CD8-positive, alpha-beta memory T cell (primary cell): ENCODE measurements around the gene TMEM200B. TPM values are rescaled to one million over a fixed set of nuclear protein-coding genes. Genes with fewer than 3 reads are reported as not detected.
A peak's percentile ranks its signal among the peaks of the same experiment; 100 is the strongest.

ENCODE experiments used
- CTCF ChIA-PET: fragments of 350-600 bp; sonication (Branson Sonifier 250); formaldehyde crosslinking; loops from one replicate; lab custom pipeline; 2021; ENCODE audit warnings: antibody characterized with exemption; lab: Charles Lee
- POLR2A ChIA-PET: fragments of 350-600 bp; sonication (Branson Sonifier 250); formaldehyde crosslinking; loops from one replicate; lab custom pipeline; 2021; ENCODE audit warnings: antibody characterized with exemption; lab: Charles Lee
- DNase-seq, 5 donors: peaks; one replicate each; pipeline versions ENCODE4 v3.0.0 to v3.0.0-alpha.2; 2020 to 2022; ENCODE audit warnings: mixed read lengths in 1 of 5
- H3K27ac ChIP-seq: one replicate; pipeline ENCODE4 v1.7.0; 2013; ENCODE audit warnings: low read depth, mild to moderate bottlenecking, low read length, moderate library complexity
- H3K27me3 ChIP-seq: 2 replicates; pipeline ENCODE4 v1.7.0; 2013; ENCODE audit warnings: low read length, mild to moderate bottlenecking; ENCODE audit not compliant: insufficient read depth, poor library complexity, severe bottlenecking
- H3K36me3 ChIP-seq: 2 replicates; pipeline ENCODE4 v1.7.0; 2013; ENCODE audit warnings: mild to moderate bottlenecking, low read length, moderate library complexity; ENCODE audit not compliant: insufficient read depth
- H3K4me1 ChIP-seq: 2 replicates; pipeline ENCODE4 v1.7.0; 2013; ENCODE audit warnings: mild to moderate bottlenecking, low read length, moderate library complexity; ENCODE audit not compliant: insufficient read depth
- H3K4me3 ChIP-seq: 2 replicates; pipeline ENCODE4 v1.7.0; 2013; ENCODE audit warnings: mild to moderate bottlenecking, low read length
- H3K9me3 ChIP-seq: 2 replicates; pipeline ENCODE4 v1.7.0; 2013; ENCODE audit warnings: mild to moderate bottlenecking, low read length
- H3K27ac Mint-ChIP-seq, 8 donors: one replicate each; pipeline ENCODE4 v1.8.0; 2020 to 2021; ENCODE audit warnings: mixed read lengths in 8 of 8, mild to moderate bottlenecking in 6 of 8, inconsistent platforms in 3 of 8, moderate library complexity in 3 of 8
- H3K27me3 Mint-ChIP-seq, 2 donors: one replicate each; pipeline ENCODE4 v1.8.0; 2020 to 2021; ENCODE audit warnings: mixed read lengths in 2 of 2, mild to moderate bottlenecking in 1 of 2, moderate library complexity in 1 of 2
- H3K36me3 Mint-ChIP-seq, 3 donors: one replicate each; pipeline ENCODE4 v1.8.0; 2020 to 2021; ENCODE audit warnings: mixed read lengths in 3 of 3, inconsistent platforms in 1 of 3, mild to moderate bottlenecking in 1 of 3
- H3K4me1 Mint-ChIP-seq, 3 donors: one replicate each; pipeline ENCODE4 v1.8.0; 2020 to 2021; ENCODE audit warnings: mixed read lengths in 3 of 3, inconsistent platforms in 1 of 3, mild to moderate bottlenecking in 1 of 3
- H3K4me3 Mint-ChIP-seq, 7 donors: one replicate each; pipeline ENCODE4 v1.8.0; 2020 to 2021; ENCODE audit warnings: mixed read lengths in 7 of 7, mild to moderate bottlenecking in 6 of 7, moderate library complexity in 4 of 7, inconsistent platforms in 2 of 7
- H3K9me3 Mint-ChIP-seq, 5 donors: one replicate each; pipeline ENCODE4 v1.8.0; 2020 to 2022; ENCODE audit warnings: mixed read lengths in 5 of 5, mild to moderate bottlenecking in 3 of 5, moderate library complexity in 2 of 5, inconsistent platforms in 1 of 5
- polyA plus RNA-seq: library from polyadenylated mRNA; unstranded; fragments of 300-500 nt; fragmentation: Illumina TruSeq; gene quantifications from one replicate; pipeline ENCODE4 v1.2.3, GENCODE V29; 2021
- total RNA-seq, 2 experiments: library from RNA; stranded (reverse); gene quantifications; one replicate each; pipeline ENCODE4 v1.2.3, GENCODE V29; 2021

TMEM200B gene
- total and polyA plus RNA-seq, 3 experiments from 2014 or later: 0.12 to 0.38 (median 0.31) TPM

- Histone ChIP-seq H3K27me3 (peaks cover 8% of the 10 kb centered on the region), H3K27ac (no peak overlapping the region), H3K36me3 (no peaks in the 10 kb centered on the region), H3K9me3 (no peaks in the 10 kb centered on the region), H3K4me3 (peak overlapping the region; percentile 43), H3K4me1 (peaks cover 20% of the 10 kb centered on the region)
- Mint-ChIP-seq H3K27ac (peak overlapping the region in 1 of 8 donors; percentile 47), H3K27me3 (peaks cover 15 to 23% of the 10 kb centered on the region in 2 donors), H3K9me3 (no peaks in the 10 kb centered on the region), H3K4me3 (peak overlapping the region; percentile 52 to 87 (median 72)), H3K36me3 (peaks cover 0 to 4% (median 0%) of the 10 kb centered on the region in 3 donors), H3K4me1 (peaks cover 6 to 26% (median 14%) of the 10 kb centered on the region in 3 donors)
- POLR2A ChIA-PET: interaction anchor here (0.9 to 5.0 kb wide), 2 partner anchors 17 to 57 kb away, joined by 3 to 15 read pairs; partner anchors contain the start of gene SRSF4
- DNase-seq: peak; percentile 37 to 66 (median 38)
- CTCF ChIA-PET: interaction anchor here (0.8 to 1.9 kb wide), 4 partner anchors 57 to 243 kb away, joined by 3 to 5 read pairs (median 4); partner anchors contain the start of gene SRSF4
Measured at GRCh38 chr1:29124366-29125236, 898 bp upstream of the TMEM200B start.

GRCh38 chr1:29123053-29123886, 433 bp downstream of the TMEM200B start:
- Mint-ChIP-seq H3K27me3 (peaks cover 15 to 23% of the 10 kb centered on the region in 2 donors), H3K4me3 (peak overlapping the region; percentile 37 to 87 (median 77)), H3K9me3 (no peaks in the 10 kb centered on the region), H3K27ac (peak overlapping the region in 1 of 8 donors; percentile 6), H3K4me1 (peaks cover 6 to 26% (median 14%) of the 10 kb centered on the region in 3 donors), H3K36me3 (peaks cover 0 to 16% (median 9%) of the 10 kb centered on the region in 3 donors)
- Histone ChIP-seq H3K4me3 (peak overlapping the region; percentile 22), H3K9me3 (no peaks in the 10 kb centered on the region), H3K4me1 (peaks cover 20% of the 10 kb centered on the region), H3K27me3 (peaks cover 8% of the 10 kb centered on the region), H3K36me3 (no peaks in the 10 kb centered on the region), H3K27ac (no peak overlapping the region)
- CTCF ChIA-PET: interaction anchor here (1.1 to 1.9 kb wide), 3 partner anchors 26 to 241 kb away, joined by 3 to 5 read pairs (median 4); no protein-coding TSS in a partner anchor
- POLR2A ChIA-PET: interaction anchor here (5.0 kb wide), 1 partner anchor 58 kb away, joined by 15 read pairs; the partner anchor contains the start of gene SRSF4
- peak in 2 of 5 donors; percentile 17 to 25 for DNase-seq

- no peaks in the 10 kb centered on the region for H3K9me3 Mint-ChIP-seq
- peaks cover 8% of the 10 kb centered on the region for H3K27me3 ChIP-seq
- H3K27me3 Mint-ChIP-seq: peaks cover 15 to 21% of the 10 kb centered on the region in 2 donors
- H3K36me3 Mint-ChIP-seq: peaks cover 0 to 22% (median 9%) of the 10 kb centered on the region in 3 donors
- H3K9me3 ChIP-seq: no peaks in the 10 kb centered on the region
- peaks cover 6 to 26% (median 14%) of the 10 kb centered on the region in 3 donors for H3K4me1 Mint-ChIP-seq
- no peak overlapping the region for H3K27ac ChIP-seq
- H3K4me3 Mint-ChIP-seq: peak overlapping the region; percentile 37 to 87 (median 77)
- H3K4me3 ChIP-seq: no peak overlapping the region
- ChIA-PET CTCF (interaction anchor here (1.0 to 2.8 kb wide), 8 partner anchors 10 to 241 kb away, joined by 3 to 10 read pairs (median 4); partner anchors contain the start of gene SRSF4), POLR2A (interaction anchor here (0.6 to 5.0 kb wide), 2 partner anchors 59 to 689 kb away, joined by 3 to 15 read pairs; partner anchors contain the start of gene SRSF4)
- H3K27ac Mint-ChIP-seq: no peak overlapping the region
- DNase-seq: no peak
- peaks cover 20% of the 10 kb centered on the region for H3K4me1 ChIP-seq
- peaks cover 5% of the 10 kb centered on the region for H3K36me3 ChIP-seq
Measured at GRCh38 chr1:29122682-29123052, 1.0 kb downstream of the TMEM200B start.

- peaks cover 4 to 27% (median 13%) of the 10 kb centered on the region in 3 donors for H3K36me3 Mint-ChIP-seq
Measured at GRCh38 chr1:29121936-29122681, 1.6 kb downstream of the TMEM200B start.

GRCh38 chr1:29121516-29121935, 2.2 kb downstream of the TMEM200B start:
- H3K27me3 Mint-ChIP-seq: peaks cover 15 to 20% of the 10 kb centered on the region in 2 donors
- H3K9me3 Mint-ChIP-seq: no peaks in the 10 kb centered on the region
- peak in 1 of 5 donors; percentile 11 for DNase-seq
- no peaks in the 10 kb centered on the region for H3K9me3 ChIP-seq
- peaks cover 8% of the 10 kb centered on the region for H3K27me3 ChIP-seq
- ChIA-PET POLR2A (interaction anchor here (5.0 kb wide), 1 partner anchor 60 kb away, joined by 15 read pairs; the partner anchor contains the start of gene SRSF4), CTCF (interaction anchor here (0.8 to 2.8 kb wide), 7 partner anchors 9 to 239 kb away, joined by 3 to 10 read pairs (median 5); partner anchors contain the start of gene SRSF4)
- H3K27ac ChIP-seq: no peak overlapping the region
- H3K36me3 ChIP-seq: peaks cover 15% of the 10 kb centered on the region
- H3K27ac Mint-ChIP-seq: no peak overlapping the region
- H3K4me1 ChIP-seq: peaks cover 20% of the 10 kb centered on the region
- peaks cover 6 to 26% (median 14%) of the 10 kb centered on the region in 3 donors for H3K4me1 Mint-ChIP-seq
- no peak overlapping the region for H3K4me3 ChIP-seq
- peak overlapping the region in 3 of 7 donors; percentile 44 to 61 (median 44) for H3K4me3 Mint-ChIP-seq
- peaks cover 7 to 33% (median 15%) of the 10 kb centered on the region in 3 donors for H3K36me3 Mint-ChIP-seq

More at GRCh38 chr1:29121936-29122681, 1.6 kb downstream of the TMEM200B start:
- no peak overlapping the region for H3K27ac Mint-ChIP-seq
- Histone ChIP-seq H3K9me3 (no peaks in the 10 kb centered on the region), H3K36me3 (peaks cover 10% of the 10 kb centered on the region), H3K4me1 (peaks cover 20% of the 10 kb centered on the region), H3K4me3 (no peak overlapping the region), H3K27ac (no peak overlapping the region), H3K27me3 (peaks cover 8% of the 10 kb centered on the region)
- H3K4me1 Mint-ChIP-seq: peaks cover 6 to 26% (median 14%) of the 10 kb centered on the region in 3 donors
- H3K27me3 Mint-ChIP-seq: peaks cover 15 to 20% of the 10 kb centered on the region in 2 donors
- CTCF ChIA-PET: interaction anchor here (0.8 to 2.8 kb wide), 8 partner anchors 9 to 240 kb away, joined by 3 to 10 read pairs (median 4); partner anchors contain the start of gene SRSF4
- DNase-seq: peak in 2 of 5 donors; percentile 6 to 13
- no peaks in the 10 kb centered on the region for H3K9me3 Mint-ChIP-seq
- peak overlapping the region in 6 of 7 donors; percentile 48 to 68 (median 66) for H3K4me3 Mint-ChIP-seq
- POLR2A ChIA-PET: interaction anchor here (0.6 to 5.0 kb wide), 2 partner anchors 59 to 688 kb away, joined by 3 to 15 read pairs; partner anchors contain the start of gene SRSF4

- peaks cover 8% of the 10 kb centered on the region for H3K27me3 ChIP-seq
Measured at GRCh38 chr1:29120947-29121485, 2.7 kb downstream of the TMEM200B start.

More at GRCh38 chr1:29120947-29121485, 2.7 kb downstream of the TMEM200B start:
- Mint-ChIP-seq H3K9me3 (no peaks in the 10 kb centered on the region), H3K4me1 (peaks cover 6 to 25% (median 14%) of the 10 kb centered on the region in 3 donors), H3K27me3 (peaks cover 12 to 17% of the 10 kb centered on the region in 2 donors), H3K4me3 (peak overlapping the region in 5 of 7 donors; percentile 11 to 67 (median 31)), H3K27ac (no peak overlapping the region), H3K36me3 (peaks cover 7 to 38% (median 18%) of the 10 kb centered on the region in 3 donors)
- peak; percentile 28 to 73 (median 58) for DNase-seq
- Histone ChIP-seq H3K9me3 (no peaks in the 10 kb centered on the region), H3K4me3 (no peak overlapping the region), H3K27ac (no peak overlapping the region), H3K4me1 (peaks cover 20% of the 10 kb centered on the region), H3K36me3 (peaks cover 15% of the 10 kb centered on the region)
- ChIA-PET POLR2A (interaction anchor here (5.0 kb wide), 1 partner anchor 60 kb away, joined by 15 read pairs; the partner anchor contains the start of gene SRSF4), CTCF (interaction anchor here (1.1 to 2.8 kb wide), 6 partner anchors 8 to 239 kb away, joined by 3 to 10 read pairs (median 4); partner anchors contain the start of gene SRSF4)
